ENCODE measurements around the gene PDXK. TPM values are rescaled to one million over a fixed set of nuclear protein-coding genes. Genes with fewer than 3 reads are reported as not detected.

Gene PDXK
- total and polyA plus RNA-seq, 5 donors: 53.3 to 102 (median 75.8) TPM

DNA sequence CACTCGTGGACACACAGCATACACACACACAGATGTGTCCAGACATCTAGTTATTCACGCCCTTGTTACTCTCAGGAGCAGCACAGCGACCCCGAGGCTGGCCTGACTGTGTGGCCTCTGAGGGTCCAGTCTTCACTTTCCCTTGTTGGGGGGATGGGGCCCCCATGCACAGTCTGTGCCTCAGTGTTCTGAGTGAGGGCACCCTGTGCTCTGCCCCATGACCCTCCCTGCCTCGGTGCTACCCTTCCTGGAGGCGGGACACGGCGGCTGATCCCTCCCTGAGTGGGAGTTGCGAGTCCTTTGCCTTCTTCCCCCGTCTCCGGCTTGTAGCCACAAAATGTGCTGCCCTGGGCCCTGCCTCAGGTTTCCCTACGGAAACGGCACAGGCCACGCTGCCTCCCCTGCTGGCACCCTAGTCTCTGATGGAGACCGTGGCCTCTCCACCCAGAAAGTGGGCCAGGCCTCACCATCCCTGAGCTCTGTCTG is 48.6 kb downstream of the PDXK start:
- intact Hi-C loops (cut with DNase I): no loop called here
- no peaks in the 10 kb centered on the region for H3K27me3 ChIP-seq (ENCODE audit: control insufficient read depth, insufficient read depth)
- H3K4me1 ChIP-seq (ENCODE audit: control insufficient read depth, insufficient read depth, low read length): no peaks in the 10 kb centered on the region
- H3K9me3 ChIP-seq (ENCODE audit: control insufficient read depth, low read length): no peaks in the 10 kb centered on the region
- WGBS: 83% methylated on average over 15 of the region's 15 CpGs
- H3K4me3 ChIP-seq (ENCODE audit: low read length): no peak overlapping the region
- no peak overlapping the region for H3K27ac ChIP-seq (ENCODE audit: low read length)
- peak in 1 of 2 donors; percentile 6 for ATAC-seq
- DNase-seq: peak in 1 of 3 donors; percentile 44

DNA sequence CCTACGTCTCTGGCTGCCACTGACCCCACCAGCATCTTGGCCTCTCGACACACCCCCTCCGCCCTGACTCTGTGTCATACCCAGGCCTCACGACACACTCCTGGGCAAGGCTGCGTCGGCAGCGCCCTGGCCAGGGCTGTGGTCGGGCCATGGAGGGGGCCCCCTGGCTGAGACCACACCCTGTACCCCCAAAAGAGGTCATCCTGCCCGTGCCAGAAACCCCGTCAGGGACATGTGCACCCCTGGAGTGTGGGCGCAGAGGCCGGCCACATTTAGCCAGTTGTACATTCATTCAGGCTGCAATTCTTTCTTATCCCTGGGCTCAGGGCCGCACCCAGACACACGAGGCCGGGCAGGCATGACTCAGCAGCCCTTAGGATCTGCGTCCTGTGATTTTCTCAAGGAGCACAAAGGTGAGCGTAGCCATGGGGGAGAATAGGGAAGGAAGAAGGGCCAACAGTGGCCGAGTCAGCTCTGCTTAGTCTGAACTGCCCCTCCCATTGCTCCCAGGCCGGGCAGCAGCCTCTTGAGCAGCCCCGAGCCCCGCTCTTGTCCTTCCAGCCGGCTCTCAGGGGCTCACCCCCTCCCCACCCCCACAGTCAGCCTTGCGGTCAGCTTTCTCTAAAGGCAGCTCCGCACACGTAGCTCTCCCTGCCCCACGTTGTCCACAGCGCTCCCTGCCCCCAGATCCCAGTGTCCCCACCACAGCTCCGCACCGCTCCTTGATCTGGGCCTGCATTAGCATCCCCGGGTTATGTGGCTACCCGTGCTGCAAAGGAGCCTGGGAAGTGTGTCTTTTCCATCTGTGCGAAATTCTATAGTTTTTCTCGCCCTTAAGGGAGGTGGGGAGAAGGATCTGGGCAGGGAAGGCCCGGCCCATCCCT is 49.3 kb downstream of the PDXK start:
- H3K4me3 ChIP-seq (ENCODE audit: low read length): no peak overlapping the region
- ATAC-seq: peak; percentile 47 to 62
- H3K4me1 ChIP-seq (ENCODE audit: control insufficient read depth, insufficient read depth, low read length): no peaks in the 10 kb centered on the region
- peak in 2 of 3 donors; percentile 60 to 76 for DNase-seq
- no peaks in the 10 kb centered on the region for H3K9me3 ChIP-seq (ENCODE audit: control insufficient read depth, low read length)
- H3K27me3 ChIP-seq (ENCODE audit: control insufficient read depth, insufficient read depth): no peaks in the 10 kb centered on the region
- no peak overlapping the region for H3K27ac ChIP-seq (ENCODE audit: low read length)
- intact Hi-C loops (cut with DNase I): no loop called here
- 60% methylated on average over 34 of the region's 34 CpGs for WGBS

DNA sequence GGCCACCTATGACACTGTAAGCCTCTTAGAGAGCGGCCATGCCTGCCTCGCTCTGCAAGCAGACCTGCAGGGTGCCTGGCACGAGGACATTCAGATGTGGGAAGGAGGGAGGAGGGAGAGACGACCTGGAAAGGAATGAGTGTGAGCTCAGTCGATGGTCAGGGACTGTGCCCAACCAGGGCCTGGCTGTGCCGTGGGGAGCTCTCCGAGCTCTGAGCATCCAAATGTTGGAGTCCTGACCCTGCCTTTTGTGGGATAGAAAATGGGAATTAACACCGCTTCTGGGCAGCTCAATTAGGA is 49.9 kb downstream of the PDXK start:
- WGBS: 68% methylated on average over 8 of the region's 8 CpGs

DNA sequence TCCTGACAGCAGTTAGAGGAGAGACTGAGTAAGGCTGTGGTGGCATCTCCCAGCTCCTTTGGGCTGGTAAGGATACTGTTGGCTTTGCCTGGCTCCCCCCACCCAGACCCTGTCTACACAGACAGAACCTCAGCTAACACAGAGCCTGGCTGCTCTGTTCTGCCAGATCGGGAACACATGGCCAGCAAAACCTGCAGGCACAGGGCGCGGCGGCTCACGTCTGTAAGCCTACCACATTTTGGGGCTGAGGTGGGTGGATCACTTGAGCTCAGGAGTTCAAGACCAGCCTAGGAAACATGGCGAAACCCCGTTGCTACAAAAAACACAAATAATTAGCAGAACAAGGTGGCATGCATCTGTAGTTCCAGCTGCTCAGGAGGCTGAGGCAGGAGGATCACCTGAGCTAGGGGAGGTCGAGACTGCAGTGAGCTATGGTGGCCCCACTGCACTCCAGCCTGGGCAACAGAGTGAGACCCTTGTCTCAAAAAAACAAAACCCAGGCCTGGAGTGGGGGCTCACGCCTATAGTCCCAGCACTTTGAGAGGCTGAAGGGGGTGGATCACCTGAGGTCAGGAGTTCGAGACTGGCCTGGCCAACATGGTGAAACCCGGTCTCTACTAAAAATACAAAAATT is 50.5 kb downstream of the PDXK start:
- ATAC-seq: no peak

More for the DNA sequence above, 49.9 kb downstream of the PDXK start:
- DNase-seq (no peak), ATAC-seq (no peak)
- H3K27me3 ChIP-seq (ENCODE audit: control insufficient read depth, insufficient read depth): no peaks in the 10 kb centered on the region
- no peaks in the 10 kb centered on the region for H3K9me3 ChIP-seq (ENCODE audit: control insufficient read depth, low read length)
- intact Hi-C loops (cut with DNase I): no loop called here
- H3K4me1 ChIP-seq (ENCODE audit: control insufficient read depth, insufficient read depth, low read length): no peaks in the 10 kb centered on the region
- no peak overlapping the region for H3K27ac ChIP-seq (ENCODE audit: low read length)
- H3K4me3 ChIP-seq (ENCODE audit: low read length): no peak overlapping the region

DNA sequence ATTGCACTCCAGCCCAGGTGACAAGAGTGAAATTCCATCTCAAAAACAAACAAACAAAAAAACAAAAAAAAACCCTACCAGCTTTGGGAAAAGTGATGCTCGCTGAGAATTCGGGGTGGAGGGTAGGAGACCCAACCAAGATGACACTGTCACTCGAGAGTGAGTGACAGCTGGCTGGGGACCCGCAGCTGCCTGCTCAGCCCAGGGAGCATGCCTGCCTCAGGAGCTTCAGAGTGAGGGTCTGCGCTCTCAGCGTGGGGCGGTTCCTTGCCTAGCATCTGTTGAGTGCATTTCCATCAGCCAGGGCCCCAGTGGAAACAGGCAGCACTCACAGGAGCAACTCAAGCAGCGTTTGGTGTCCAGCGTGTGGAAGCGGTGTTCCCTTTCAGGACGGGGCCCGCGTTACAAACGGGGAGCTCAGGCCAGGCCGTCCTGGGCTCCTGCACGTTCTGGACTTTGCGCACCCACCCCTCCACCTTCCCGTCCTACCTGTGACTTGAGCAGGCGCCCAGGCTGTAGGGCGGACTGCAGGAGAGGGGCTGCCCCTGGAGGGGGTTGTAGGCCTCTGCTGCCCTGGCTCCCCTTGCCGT is 51.2 kb downstream of the PDXK start:
- H3K4me1 ChIP-seq (ENCODE audit: control insufficient read depth, insufficient read depth, low read length): peaks cover under 1% of the 10 kb centered on the region
- no peaks in the 10 kb centered on the region for H3K9me3 ChIP-seq (ENCODE audit: control insufficient read depth, low read length)
- intact Hi-C loops (cut with DNase I): no loop called here
- WGBS: 86% methylated on average over 21 of the region's 21 CpGs
- no peaks in the 10 kb centered on the region for H3K27me3 ChIP-seq (ENCODE audit: control insufficient read depth, insufficient read depth)
- H3K27ac ChIP-seq (ENCODE audit: low read length): no peak overlapping the region
- ATAC-seq (no peak), DNase-seq (peak in 1 of 3 donors; percentile 28)
- H3K4me3 ChIP-seq (ENCODE audit: low read length): no peak overlapping the region

More for the DNA sequence above, 50.5 kb downstream of the PDXK start:
- Histone ChIP-seq H3K9me3 (ENCODE audit: control insufficient read depth, low read length) (no peaks in the 10 kb centered on the region), H3K4me1 (ENCODE audit: control insufficient read depth, insufficient read depth, low read length) (no peaks in the 10 kb centered on the region), H3K4me3 (ENCODE audit: low read length) (no peak overlapping the region), H3K27me3 (ENCODE audit: control insufficient read depth, insufficient read depth) (no peaks in the 10 kb centered on the region), H3K27ac (ENCODE audit: low read length) (no peak overlapping the region)
- peak in 1 of 3 donors; percentile 41 for DNase-seq
- intact Hi-C loops (cut with DNase I): no loop called here
- 94% methylated on average over 11 of the region's 11 CpGs for WGBS

DNA sequence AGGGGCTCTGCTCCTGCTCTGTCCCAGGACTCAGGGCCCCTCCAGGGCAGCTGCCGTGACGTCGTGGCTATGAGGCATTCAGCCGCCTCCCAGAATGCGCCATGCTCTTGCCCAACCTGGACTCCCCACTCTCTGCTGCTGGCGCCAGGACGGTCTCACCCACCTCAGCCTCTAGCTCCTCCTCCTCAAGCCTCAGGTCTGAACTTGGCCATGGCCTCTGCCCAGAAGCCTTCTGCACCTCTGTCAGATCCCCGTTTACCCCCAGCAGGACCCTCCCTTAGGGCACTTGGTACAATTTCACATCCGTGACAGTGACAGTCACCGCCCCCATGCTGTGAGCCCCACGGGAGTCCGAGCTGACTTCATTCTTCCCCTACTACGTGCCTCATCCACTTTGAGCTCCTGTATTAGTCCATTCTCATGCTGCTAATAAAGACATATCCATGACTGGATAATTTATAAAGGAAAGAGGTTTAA is 52.3 kb downstream of the PDXK start:
- H3K4me1 ChIP-seq (ENCODE audit: control insufficient read depth, insufficient read depth, low read length): peaks cover 2% of the 10 kb centered on the region
- H3K27ac ChIP-seq (ENCODE audit: low read length): no peak overlapping the region
- no peak overlapping the region for H3K4me3 ChIP-seq (ENCODE audit: low read length)
- no peak for ATAC-seq
- 72% methylated on average over 13 of the region's 13 CpGs for WGBS
- H3K9me3 ChIP-seq (ENCODE audit: control insufficient read depth, low read length): no peaks in the 10 kb centered on the region
- no peaks in the 10 kb centered on the region for H3K27me3 ChIP-seq (ENCODE audit: control insufficient read depth, insufficient read depth)
- DNase-seq: peak in 1 of 3 donors; percentile 46
- intact Hi-C loops (cut with DNase I): no loop called here

DNA sequence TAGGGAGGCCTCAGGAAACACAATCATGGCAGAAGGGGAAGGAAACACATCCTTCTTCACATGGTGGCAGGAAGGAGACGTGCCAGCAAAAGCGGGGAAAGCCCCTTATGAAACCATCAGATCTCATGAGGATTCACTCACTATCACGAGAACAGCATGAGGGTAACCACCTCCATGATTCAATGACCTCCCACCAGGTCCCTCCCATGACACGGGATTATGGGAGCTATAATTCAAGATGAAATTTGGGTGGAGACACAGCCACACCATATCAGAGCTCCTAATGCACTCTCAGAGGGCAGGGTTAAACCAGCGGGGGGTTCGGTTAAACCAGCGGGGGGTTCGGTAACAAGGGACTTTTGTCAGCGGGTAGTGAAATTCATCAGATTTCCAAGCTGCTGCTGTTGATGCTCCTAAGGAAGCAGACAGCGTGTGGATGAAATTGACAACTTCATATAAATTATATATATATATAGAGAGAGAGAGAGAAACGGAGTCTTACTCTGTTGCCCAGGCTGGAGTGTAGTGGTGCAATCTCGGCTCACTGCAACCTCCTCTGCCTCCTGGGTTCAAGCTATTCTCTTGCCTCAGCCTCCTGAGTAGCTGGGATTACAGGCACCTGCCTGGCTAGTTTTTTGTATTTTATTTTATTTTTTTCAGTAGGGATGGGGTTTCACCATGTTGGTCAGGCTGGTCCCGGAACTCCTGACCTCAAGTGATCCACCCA is 52.9 kb downstream of the PDXK start:
- no peaks in the 10 kb centered on the region for H3K27me3 ChIP-seq (ENCODE audit: control insufficient read depth, insufficient read depth)
- H3K9me3 ChIP-seq (ENCODE audit: control insufficient read depth, low read length): no peaks in the 10 kb centered on the region
- H3K27ac ChIP-seq (ENCODE audit: low read length): no peak overlapping the region
- peak in 1 of 3 donors; percentile 15 for DNase-seq
- intact Hi-C loops (cut with DNase I): no loop called here
- peaks cover 2% of the 10 kb centered on the region for H3K4me1 ChIP-seq (ENCODE audit: control insufficient read depth, insufficient read depth, low read length)
- no peak overlapping the region for H3K4me3 ChIP-seq (ENCODE audit: low read length)
- WGBS: 81% methylated on average over 13 of the region's 13 CpGs
- ATAC-seq: no peak

DNA sequence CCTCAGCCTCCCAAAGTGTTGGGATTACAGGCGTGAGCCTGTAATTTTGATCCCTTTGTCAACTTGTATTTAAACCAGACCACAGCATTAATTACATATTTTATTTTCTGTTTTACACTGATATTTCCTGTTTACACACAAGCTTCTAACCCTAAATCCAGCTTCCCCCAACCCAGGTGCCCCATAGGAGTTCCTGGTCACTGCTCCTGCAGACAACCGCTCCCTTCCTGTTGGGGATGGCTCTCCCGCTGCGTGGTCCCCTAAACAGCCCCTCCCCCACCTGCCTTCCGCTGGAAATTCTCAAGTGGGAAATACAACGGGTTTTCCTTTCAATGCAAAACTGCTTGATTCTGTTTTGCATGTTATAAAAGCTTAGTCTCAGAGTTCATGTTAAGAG is 53.5 kb downstream of the PDXK start:
- Histone ChIP-seq H3K27me3 (ENCODE audit: control insufficient read depth, insufficient read depth) (no peaks in the 10 kb centered on the region), H3K27ac (ENCODE audit: low read length) (no peak overlapping the region), H3K4me1 (ENCODE audit: control insufficient read depth, insufficient read depth, low read length) (peaks cover 2% of the 10 kb centered on the region), H3K9me3 (ENCODE audit: control insufficient read depth, low read length) (no peaks in the 10 kb centered on the region), H3K4me3 (ENCODE audit: low read length) (no peak overlapping the region)
- no peak for ATAC-seq
- intact Hi-C loops (cut with DNase I): no loop called here
- DNase-seq: peak in 1 of 3 donors; percentile 13
- WGBS: 63% methylated on average over 6 of the region's 6 CpGs

DNA sequence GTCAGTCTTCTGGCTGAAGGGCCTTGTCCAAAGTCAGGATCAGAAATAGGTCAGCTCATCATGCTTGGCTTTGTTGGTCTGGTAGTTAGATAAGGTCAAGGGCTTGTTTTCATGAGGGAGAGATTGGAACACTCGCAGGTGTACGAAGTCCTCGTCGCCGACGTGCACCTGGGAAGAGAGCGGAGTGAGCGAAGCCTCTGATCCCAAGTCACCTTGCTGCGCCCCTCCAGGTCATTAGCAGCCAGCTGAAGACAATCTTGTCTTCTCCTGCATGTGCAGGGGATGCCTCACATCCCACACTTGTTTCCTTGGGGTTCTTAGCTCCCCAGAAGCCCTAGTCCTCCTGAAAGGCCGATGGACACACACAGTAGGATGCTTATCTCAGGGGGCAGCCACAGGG is 55.2 kb downstream of the PDXK start:
- Histone ChIP-seq H3K9me3 (ENCODE audit: control insufficient read depth, low read length) (no peaks in the 10 kb centered on the region), H3K27ac (ENCODE audit: low read length) (no peak overlapping the region), H3K4me3 (ENCODE audit: low read length) (no peak overlapping the region), H3K27me3 (ENCODE audit: control insufficient read depth, insufficient read depth) (no peaks in the 10 kb centered on the region), H3K4me1 (ENCODE audit: control insufficient read depth, insufficient read depth, low read length) (peaks cover 2% of the 10 kb centered on the region)
- DNase-seq (peak in 1 of 3 donors; percentile 39), ATAC-seq (no peak)
- 95% methylated on average over 10 of the region's 10 CpGs for WGBS
- intact Hi-C loops (cut with DNase I): no loop called here

DNA sequence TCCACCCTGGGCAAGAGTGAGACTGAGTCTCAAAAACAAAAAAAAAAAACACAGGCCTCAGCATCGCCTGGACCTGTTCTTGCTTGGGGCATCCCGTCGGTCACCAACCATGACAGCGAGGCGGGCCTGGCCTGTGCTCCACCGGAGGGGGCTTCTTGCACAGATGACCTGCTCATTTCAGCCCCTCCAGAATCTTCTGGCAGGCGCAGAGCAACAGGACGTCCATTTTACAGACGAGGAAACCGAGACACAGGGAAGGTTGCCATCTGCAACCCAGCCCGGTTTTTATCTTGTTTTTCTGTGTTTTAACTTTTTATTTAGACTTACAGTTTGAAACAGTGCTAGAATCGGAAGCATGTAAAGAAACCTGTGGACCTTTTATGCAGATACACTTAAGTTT is 56.3 kb downstream of the PDXK start:
- peak overlapping the region; percentile 84 for H3K4me3 ChIP-seq (ENCODE audit: low read length)
- no peaks in the 10 kb centered on the region for H3K9me3 ChIP-seq (ENCODE audit: control insufficient read depth, low read length)
- intact Hi-C loops (cut with DNase I): loop anchor here in 1 of 4 donors (5.0 kb wide), 1 partner anchor 48 kb away; no protein-coding TSS in a partner anchor
- DNase-seq: peak in 1 of 3 donors; percentile 57
- H3K27me3 ChIP-seq (ENCODE audit: control insufficient read depth, insufficient read depth): no peaks in the 10 kb centered on the region
- no peak overlapping the region for H3K27ac ChIP-seq (ENCODE audit: low read length)
- H3K4me1 ChIP-seq (ENCODE audit: control insufficient read depth, insufficient read depth, low read length): peaks cover 2% of the 10 kb centered on the region
- WGBS: 74% methylated on average over 12 of the region's 12 CpGs
- no peak for ATAC-seq

All from right cardiac atrium (tissue), 5 donors.